ENCODE data around the gene UBE2A. TPM values are rescaled to one million over a fixed set of nuclear protein-coding genes. Genes with fewer than 3 reads are reported as not detected.

The UBE2A gene
- total and polyA plus RNA-seq, 8 donors: 4.5 to 62.0 (median 34.4) TPM

GRCh38 chrX:119539872-119540271 lies 34.5 kb upstream of the UBE2A start:
- DNase-seq: no peak
- no peaks in the 10 kb centered on the region for H3K27me3 ChIP-seq
- H3K9me3 ChIP-seq: no peaks in the 10 kb centered on the region
- intact Hi-C loops (cut with DNase I; ENCODE audit: low total_unique reads): no loop called here
- TF ChIP-seq CTCF (IDR thresholded peaks at IDR 0.05): no peak
- no peak for TF ChIP-seq POLR2AphosphoS5 (IDR thresholded peaks at IDR 0.05)
- TF ChIP-seq POLR2A (IDR thresholded peaks at IDR 0.05): no peak
- TF ChIP-seq EP300 (IDR thresholded peaks at IDR 0.05): no peak
- H3K36me3 ChIP-seq: peaks cover 0 to 41% (median 26%) of the 10 kb centered on the region in 4 donors
- 37 to 43% (median 41%) methylated on average over 2 of the region's 2 CpGs for WGBS, 5 donors
- H3K27ac ChIP-seq: no peak overlapping the region
- no peaks in the 10 kb centered on the region for H3K4me1 ChIP-seq
- H3K4me3 ChIP-seq: no peak overlapping the region

- TF ChIP-seq POLR2A (IDR thresholded peaks at IDR 0.05) (no peak), CTCF (IDR thresholded peaks at IDR 0.05) (no peak), EP300 (IDR thresholded peaks at IDR 0.05) (no peak), POLR2AphosphoS5 (IDR thresholded peaks at IDR 0.05) (no peak)
- no peak for DNase-seq
- Histone ChIP-seq H3K36me3 (peaks cover 0 to 41% (median 26%) of the 10 kb centered on the region in 4 donors), H3K4me3 (no peak overlapping the region), H3K27ac (no peak overlapping the region), H3K9me3 (no peaks in the 10 kb centered on the region), H3K4me1 (no peaks in the 10 kb centered on the region), H3K27me3 (no peaks in the 10 kb centered on the region)
- WGBS, 5 donors: 62 to 80% (median 76%) methylated on average over 4 of the region's 4 CpGs
- intact Hi-C loops (cut with DNase I; ENCODE audit: low total_unique reads): no loop called here
Observed at GRCh38 chrX:119541188-119541587, 33.2 kb upstream of the UBE2A start.

DNA sequence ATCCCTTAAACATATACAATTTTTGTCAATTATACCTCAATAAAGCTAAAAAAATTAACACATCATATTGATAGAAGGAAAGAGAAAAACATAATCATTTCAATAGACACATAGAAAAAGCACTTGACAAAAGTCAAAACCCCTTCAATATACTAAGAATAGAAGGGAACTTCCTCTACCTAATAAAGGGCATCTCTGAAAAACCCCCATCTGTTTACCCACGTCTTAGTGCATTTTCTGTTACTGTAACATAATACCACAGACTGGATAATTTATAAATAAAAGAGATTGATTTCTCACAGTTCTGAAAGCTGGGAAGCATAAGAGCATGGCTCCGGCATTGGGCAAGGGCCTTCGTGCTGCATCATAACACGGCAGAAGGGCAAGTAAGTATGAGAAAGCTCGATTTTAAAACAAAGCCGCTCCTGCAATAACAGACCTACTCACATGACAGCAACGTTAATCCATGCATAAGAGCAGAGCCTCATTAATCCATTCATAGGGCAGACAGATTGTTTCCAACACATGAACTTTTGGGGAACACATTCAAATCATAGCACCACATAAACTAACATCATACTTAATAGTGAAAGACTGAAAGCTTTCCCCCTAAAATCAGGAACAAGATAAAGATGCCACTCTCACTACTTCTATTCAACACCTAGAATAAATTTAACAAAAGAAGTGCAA lies 24.9 kb upstream of the UBE2A start:
- no peak for DNase-seq
- Histone ChIP-seq H3K4me3 (no peak overlapping the region), H3K4me1 (no peaks in the 10 kb centered on the region), H3K36me3 (no peaks in the 10 kb centered on the region), H3K9me3 (no peaks in the 10 kb centered on the region), H3K27ac (no peak overlapping the region), H3K27me3 (no peaks in the 10 kb centered on the region)
- 40 to 70% (median 65%) methylated on average over 7 of the region's 7 CpGs for WGBS, 5 donors
- TF ChIP-seq POLR2A (IDR thresholded peaks at IDR 0.05): no peak
- intact Hi-C loops (cut with DNase I; ENCODE audit: low total_unique reads): no loop called here

GRCh38 chrX:119552508-119552907 lies 21.9 kb upstream of the UBE2A start:
- H3K27ac ChIP-seq: no peak overlapping the region

More at GRCh38 chrX:119552508-119552907, 21.9 kb upstream of the UBE2A start:
- Histone ChIP-seq H3K4me1 (no peaks in the 10 kb centered on the region), H3K9me3 (no peaks in the 10 kb centered on the region), H3K27me3 (no peaks in the 10 kb centered on the region), H3K4me3 (no peak overlapping the region), H3K36me3 (peaks cover 0 to 14% (median 5%) of the 10 kb centered on the region in 4 donors)
- no peak for DNase-seq
- WGBS, 5 donors: 73 to 93% (median 86%) methylated on average over 3 of the region's 3 CpGs
- intact Hi-C loops (cut with DNase I; ENCODE audit: low total_unique reads): no loop called here
- TF ChIP-seq POLR2A (IDR thresholded peaks at IDR 0.05) (no peak), CTCF (IDR thresholded peaks at IDR 0.05) (no peak), EP300 (IDR thresholded peaks at IDR 0.05) (no peak), POLR2AphosphoS5 (IDR thresholded peaks at IDR 0.05) (no peak)

Data from stomach (tissue), 9 donors.